Stimulated activated naive CD8-positive, alpha-beta T cell treated with anti-CD3 and anti-CD28 coated beads, Interleukin-15, amount 100 ng/mL, for 72 hours (primary cell): ENCODE measurements around the gene SLC10A3.
A peak's percentile ranks its signal among the peaks of the same experiment; 100 is the strongest.

ENCODE experiments used
- ATAC-seq: fragments of 150-1000 bp; cut with Tn5 transposase; 2 replicates; pipeline ENCODE4 v1.10.0; 2021; ENCODE audit warnings: mild to moderate bottlenecking, moderate library complexity
- DNase-seq, 2 donors: peaks; one replicate each; pipeline ENCODE4 v3.0.0; 2021 to 2022
- H3K27ac Mint-ChIP-seq, 2 donors: one replicate each; pipeline ENCODE4 v1.8.0; 2022; ENCODE audit warnings: mild to moderate bottlenecking in 2 of 2, mixed read lengths in 2 of 2, moderate library complexity in 2 of 2
- H3K27me3 Mint-ChIP-seq: one replicate; pipeline ENCODE4 v1.8.0; 2022; ENCODE audit warnings: mixed read lengths
- H3K4me1 Mint-ChIP-seq: one replicate; pipeline ENCODE4 v1.8.0; 2022; ENCODE audit warnings: mild to moderate bottlenecking, mixed read lengths
- H3K4me3 Mint-ChIP-seq, 2 donors: one replicate each; pipeline ENCODE4 v1.8.0; 2022; ENCODE audit warnings: mild to moderate bottlenecking in 2 of 2, mixed read lengths in 2 of 2, moderate library complexity in 1 of 2
- H3K9me3 Mint-ChIP-seq, 2 donors: one replicate each; pipeline ENCODE4 v1.8.0; 2022; ENCODE audit warnings: mixed read lengths in 2 of 2

The SLC10A3 gene

GRCh38 chrX:154490414-154491083 is at the start of gene SLC10A3:
TSS of gene SLC10A3 (minus strand) at chrX:154490629. CDS start at chrX:154488940, 1,689 bp downstream.
- DNase-seq (peak; percentile 84 to 92), ATAC-seq (peak; percentile 91)
- H3K4me3 Mint-ChIP-seq = peak within 1 kb of the TSS; percentile 92 to 95
- H3K9me3 Mint-ChIP-seq = no peaks in the 10 kb centered on the region
- H3K27me3 Mint-ChIP-seq = no peaks in the 10 kb centered on the region
- peak within 1 kb of the TSS; percentile 92 to 94 for H3K27ac Mint-ChIP-seq
- H3K4me1 Mint-ChIP-seq = peaks cover 35% of the 10 kb centered on the region

DNA sequence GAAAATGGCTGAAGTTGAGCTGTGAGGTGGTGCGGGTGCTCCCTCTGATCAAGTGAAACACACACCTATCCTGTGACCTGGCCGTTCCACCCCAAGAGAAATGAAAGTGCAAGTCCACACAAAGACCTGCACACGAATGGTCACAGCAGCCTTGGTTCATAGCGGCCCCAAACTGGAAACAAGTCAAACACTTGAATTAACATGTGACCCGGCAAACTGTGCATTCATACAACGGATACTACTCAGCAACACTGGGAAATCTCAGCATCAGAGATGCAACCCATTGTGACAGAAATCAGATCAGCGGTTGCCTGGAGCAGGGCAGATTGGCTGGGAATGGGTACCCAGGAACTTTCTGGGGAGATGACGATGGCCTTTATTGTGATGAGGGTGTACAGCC is 48.6 kb upstream of the SLC10A3 start:
- Mint-ChIP-seq H3K27ac (peak overlapping the region; percentile 76 to 78), H3K4me1 (peaks cover 59% of the 10 kb centered on the region), H3K4me3 (no peak overlapping the region), H3K27me3 (no peaks in the 10 kb centered on the region), H3K9me3 (no peaks in the 10 kb centered on the region)
- no peak for DNase-seq
- no peak for ATAC-seq

DNA sequence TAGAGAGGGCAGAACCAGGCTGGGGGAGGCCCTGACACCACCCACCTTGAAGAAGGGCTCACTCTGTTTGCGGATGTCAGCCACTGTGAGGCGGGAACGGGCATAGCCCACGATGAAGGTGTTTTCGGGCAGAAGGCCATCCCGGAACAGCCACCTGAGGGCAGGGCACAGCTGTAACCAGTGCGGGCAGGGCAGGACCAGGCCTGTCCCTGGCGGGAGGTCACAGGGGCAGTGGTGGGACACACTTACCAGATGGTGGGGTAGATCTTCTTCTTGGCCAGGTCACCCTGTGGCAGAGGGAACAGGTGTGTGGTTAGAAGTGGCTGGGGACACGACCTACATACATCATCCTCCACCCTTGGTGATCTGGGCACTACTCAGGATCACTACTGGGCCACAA is 45.5 kb upstream of the SLC10A3 start:
- no peak for ATAC-seq
- Mint-ChIP-seq H3K9me3 (no peaks in the 10 kb centered on the region), H3K27me3 (no peaks in the 10 kb centered on the region), H3K4me1 (peaks cover 31% of the 10 kb centered on the region), H3K27ac (no peak overlapping the region), H3K4me3 (no peak overlapping the region)
- no peak for DNase-seq

- Mint-ChIP-seq H3K9me3 (no peaks in the 10 kb centered on the region), H3K27me3 (no peaks in the 10 kb centered on the region)
Measured at GRCh38 chrX:154534526-154535322, 44.3 kb upstream of the SLC10A3 start.

DNA sequence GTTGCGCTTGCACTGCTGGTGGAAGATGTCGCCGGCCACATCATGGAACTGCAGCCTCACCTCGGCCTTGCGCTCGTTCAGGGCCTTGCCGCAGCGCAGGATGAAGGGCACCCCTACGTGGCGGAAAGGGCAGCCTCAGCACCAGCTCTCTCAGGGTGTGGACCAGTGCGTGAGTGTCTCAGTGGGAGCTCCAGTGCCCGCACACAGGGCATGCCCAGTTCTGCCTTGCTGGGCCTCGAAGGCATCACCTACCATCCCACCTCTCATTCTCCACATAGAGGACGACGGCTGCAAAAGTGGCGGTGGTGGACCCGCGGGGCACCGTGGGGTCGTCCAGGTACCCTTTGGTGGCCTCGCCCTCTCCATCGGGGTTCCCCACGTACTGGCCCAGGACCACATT is 42.3 kb upstream of the SLC10A3 start:
- H3K27me3 Mint-ChIP-seq = no peaks in the 10 kb centered on the region
- DNase-seq = no peak
- no peak for ATAC-seq
- no peaks in the 10 kb centered on the region for H3K9me3 Mint-ChIP-seq
- H3K4me1 Mint-ChIP-seq = peaks cover 16% of the 10 kb centered on the region
- H3K27ac Mint-ChIP-seq = no peak overlapping the region
- no peak overlapping the region for H3K4me3 Mint-ChIP-seq

More at GRCh38 chrX:154534526-154535322, 44.3 kb upstream of the SLC10A3 start:
- peak overlapping the region in 1 of 2 donors; percentile 78 for H3K27ac Mint-ChIP-seq
- DNase-seq = peak; percentile 83 to 87
- peak overlapping the region in 1 of 2 donors; percentile 64 for H3K4me3 Mint-ChIP-seq
- peak; percentile 96 for ATAC-seq
- peaks cover 28% of the 10 kb centered on the region for H3K4me1 Mint-ChIP-seq

GRCh38 chrX:154531626-154532025 is 41.2 kb upstream of the SLC10A3 start:
- no peak overlapping the region for H3K4me3 Mint-ChIP-seq
- H3K27me3 Mint-ChIP-seq = no peaks in the 10 kb centered on the region
- no peak overlapping the region for H3K27ac Mint-ChIP-seq
- no peaks in the 10 kb centered on the region for H3K9me3 Mint-ChIP-seq
- DNase-seq = no peak
- no peak for ATAC-seq
- peaks cover 22% of the 10 kb centered on the region for H3K4me1 Mint-ChIP-seq

- Mint-ChIP-seq H3K27me3 (no peaks in the 10 kb centered on the region), H3K9me3 (no peaks in the 10 kb centered on the region), H3K27ac (no peak overlapping the region), H3K4me1 (peaks cover 32% of the 10 kb centered on the region), H3K4me3 (no peak overlapping the region)
- DNase-seq = no peak
- ATAC-seq = no peak
Measured at GRCh38 chrX:154530286-154530685, 39.9 kb upstream of the SLC10A3 start.

- no peaks in the 10 kb centered on the region for H3K27me3 Mint-ChIP-seq
- no peak overlapping the region for H3K4me3 Mint-ChIP-seq
- ATAC-seq = no peak
- H3K27ac Mint-ChIP-seq = no peak overlapping the region
- H3K4me1 Mint-ChIP-seq = peaks cover 25% of the 10 kb centered on the region
- H3K9me3 Mint-ChIP-seq = no peaks in the 10 kb centered on the region
- no peak for DNase-seq
Measured at GRCh38 chrX:154529206-154529612, 38.8 kb upstream of the SLC10A3 start.

DNA sequence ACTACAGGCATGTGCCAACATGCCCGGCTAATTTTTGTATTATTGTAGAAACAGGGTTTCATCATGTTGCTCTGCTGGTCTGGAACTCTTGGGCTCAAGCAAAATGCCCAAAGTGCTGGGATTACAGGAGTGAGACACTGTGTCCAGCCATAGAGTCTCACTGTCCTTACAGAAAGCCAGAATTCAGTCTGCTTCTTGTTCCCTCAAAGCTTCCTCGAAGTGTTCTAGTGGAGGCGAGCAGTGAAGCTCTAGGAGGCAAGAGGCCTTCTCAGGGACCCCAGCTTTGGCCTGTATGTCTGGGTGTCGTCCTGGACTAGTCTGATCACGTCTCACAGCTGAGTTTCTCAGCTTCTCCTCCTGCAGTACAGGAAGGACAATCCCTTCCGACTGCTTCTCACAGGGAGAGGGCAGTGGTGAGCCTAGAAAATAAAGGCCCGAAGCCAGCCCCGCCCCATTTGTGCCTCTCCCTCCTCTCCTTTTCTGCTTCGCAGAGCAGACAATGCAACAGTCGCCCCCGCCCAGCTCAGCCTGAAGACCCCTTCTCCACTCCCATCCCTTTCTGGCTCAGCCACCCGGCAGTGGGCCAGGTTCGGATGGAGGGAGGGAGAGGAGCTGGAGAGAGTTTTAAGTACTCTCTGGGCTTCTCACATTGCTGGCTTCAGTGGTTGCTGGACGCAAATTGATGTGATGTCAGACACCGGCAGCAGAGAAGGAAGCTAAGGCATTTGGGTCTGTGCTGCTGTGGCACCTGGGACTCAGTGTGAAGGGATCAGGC is 36.7 kb upstream of the SLC10A3 start:
- H3K27me3 Mint-ChIP-seq = no peaks in the 10 kb centered on the region
- no peaks in the 10 kb centered on the region for H3K9me3 Mint-ChIP-seq
- ATAC-seq = peak; percentile 96
- peaks cover 25% of the 10 kb centered on the region for H3K4me1 Mint-ChIP-seq
- DNase-seq = peak; percentile 52 to 65
- peak overlapping the region in 1 of 2 donors; percentile 33 for H3K4me3 Mint-ChIP-seq
- H3K27ac Mint-ChIP-seq = peak overlapping the region in 1 of 2 donors; percentile 74

- no peak overlapping the region for H3K4me3 Mint-ChIP-seq
- DNase-seq (no peak), ATAC-seq (no peak)
- no peaks in the 10 kb centered on the region for H3K27me3 Mint-ChIP-seq
- peaks cover 25% of the 10 kb centered on the region for H3K4me1 Mint-ChIP-seq
- no peaks in the 10 kb centered on the region for H3K9me3 Mint-ChIP-seq
- peak overlapping the region; percentile 36 to 90 for H3K27ac Mint-ChIP-seq
Measured at GRCh38 chrX:154525606-154526490, 35.4 kb upstream of the SLC10A3 start.

DNA sequence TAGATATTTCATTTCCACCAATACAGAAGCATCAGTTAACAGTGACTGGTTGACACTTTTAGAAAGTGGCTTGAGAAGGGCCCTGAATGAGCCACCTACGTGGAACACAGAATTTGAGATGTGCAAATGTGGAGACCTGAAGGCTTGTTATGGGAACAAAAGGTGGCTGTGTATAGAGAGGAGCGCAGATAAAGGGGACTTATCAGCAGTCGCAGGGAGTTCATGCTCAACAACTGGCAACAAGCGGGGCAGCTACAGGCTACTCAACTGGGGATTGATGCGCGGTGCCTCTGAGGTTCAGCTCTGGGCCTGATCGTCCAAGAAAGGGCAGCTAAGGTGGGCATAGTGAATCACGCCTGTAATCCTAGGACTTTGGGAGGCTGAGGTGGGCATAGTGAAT is 29.0 kb upstream of the SLC10A3 start:
- no peak for ATAC-seq
- Mint-ChIP-seq H3K9me3 (no peaks in the 10 kb centered on the region), H3K4me1 (peaks cover 24% of the 10 kb centered on the region), H3K27me3 (no peaks in the 10 kb centered on the region), H3K4me3 (no peak overlapping the region), H3K27ac (no peak overlapping the region)
- no peak for DNase-seq

DNA sequence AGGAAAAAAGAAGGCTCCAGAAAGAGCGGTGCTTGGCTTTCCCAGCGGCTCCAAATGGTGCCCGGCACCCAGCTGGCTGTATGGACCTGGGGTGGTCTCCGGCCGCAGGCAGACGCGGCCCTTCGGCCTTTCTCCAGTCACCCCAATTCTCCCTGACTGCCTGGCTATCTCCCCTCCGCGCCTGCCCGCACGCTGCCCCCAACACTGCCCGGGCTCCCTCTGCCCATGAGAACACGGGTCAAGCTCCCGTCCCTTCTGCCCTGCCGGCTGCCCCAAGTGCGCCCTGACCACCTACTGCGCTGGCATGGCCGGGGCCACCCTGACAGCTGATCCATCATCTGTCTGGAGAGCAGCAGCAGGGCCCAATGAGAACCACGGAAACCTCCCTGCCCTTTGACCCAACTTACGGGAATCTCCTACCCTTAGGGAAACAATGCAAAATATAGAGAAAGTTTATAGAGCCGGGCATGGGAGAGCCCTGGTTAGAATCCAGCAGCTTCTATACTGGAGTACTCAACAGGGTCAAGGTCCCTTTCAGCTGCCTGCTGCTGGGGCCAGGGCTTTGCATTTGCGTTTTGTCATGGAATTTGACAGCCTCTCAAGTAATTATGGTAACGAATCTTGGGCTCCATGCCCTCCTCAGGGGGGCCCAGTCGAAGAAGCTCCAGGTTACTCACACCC is 26.8 kb upstream of the SLC10A3 start:
- Mint-ChIP-seq H3K27ac (no peak overlapping the region), H3K9me3 (no peaks in the 10 kb centered on the region), H3K27me3 (no peaks in the 10 kb centered on the region), H3K4me3 (peak overlapping the region in 1 of 2 donors; percentile 44), H3K4me1 (peaks cover 40% of the 10 kb centered on the region)
- no peak for ATAC-seq
- no peak for DNase-seq

GRCh38 chrX:154516656-154517100 is 26.2 kb upstream of the SLC10A3 start:
- Mint-ChIP-seq H3K9me3 (no peaks in the 10 kb centered on the region), H3K4me1 (peaks cover 45% of the 10 kb centered on the region), H3K27me3 (no peaks in the 10 kb centered on the region), H3K4me3 (peak overlapping the region; percentile 96 to 97), H3K27ac (peak overlapping the region; percentile 76 to 92)
- no peak for DNase-seq
- ATAC-seq = peak; percentile 8

DNA sequence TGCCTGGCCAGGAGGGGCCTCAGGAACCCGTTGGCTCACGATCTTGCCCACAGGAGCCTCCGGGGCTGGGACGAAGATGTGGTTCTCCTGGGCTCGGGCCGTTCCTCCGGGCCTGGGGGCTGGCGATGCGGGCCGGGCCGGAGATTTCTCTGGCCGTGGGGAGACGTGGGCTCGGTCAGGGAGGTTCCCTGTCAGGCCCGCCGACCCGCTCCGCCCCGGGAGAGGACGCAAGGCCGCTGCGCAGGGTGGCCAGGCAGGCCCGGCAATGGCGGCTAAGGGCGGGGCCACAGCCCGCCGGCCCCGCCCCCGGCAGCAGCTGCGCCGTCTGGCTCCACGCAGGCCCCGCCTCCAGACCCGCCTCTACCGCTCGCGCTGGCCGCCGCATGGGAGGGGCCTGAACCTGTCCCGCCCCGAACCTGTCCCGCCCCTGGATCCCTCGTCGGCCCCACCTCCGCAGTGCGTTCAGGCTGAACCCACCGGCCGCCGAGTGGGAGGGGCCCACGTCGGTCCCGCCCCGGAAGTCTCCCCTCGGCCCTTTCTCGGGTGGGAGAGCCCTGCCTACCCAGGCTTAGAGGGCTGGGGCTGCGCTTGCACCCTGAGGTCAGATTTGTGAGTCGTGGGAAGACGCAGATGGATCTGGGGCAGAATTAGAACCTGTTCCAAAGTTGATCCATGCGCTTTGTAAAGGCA is 25.7 kb upstream of the SLC10A3 start, which contains the start of gene FAM3A:
FAM3A (minus strand) TSS at position 267 of the 690 bp plus-strand sequence. CDS start 460 bp downstream, outside the sequence.
- H3K4me1 Mint-ChIP-seq = peaks cover 51% of the 10 kb centered on the region
- no peaks in the 10 kb centered on the region for H3K27me3 Mint-ChIP-seq
- DNase-seq = peak; percentile 89 to 92
- ATAC-seq = peak; percentile 96
- peak within 1 kb of the TSS; percentile 86 to 96 for H3K27ac Mint-ChIP-seq
- H3K9me3 Mint-ChIP-seq = no peaks in the 10 kb centered on the region
- H3K4me3 Mint-ChIP-seq = peak within 1 kb of the TSS; percentile 96 to 97
